GM04504 (cell line): Measurements from ENCODE around the gene ACMSD.
"Not testable (repeated sequence)": the region's sequence is repeated elsewhere in the genome, so short reads cannot be mapped to it uniquely, and the experiment has no call there.

Experiments used
- DNase-seq: peaks from one replicate; pipeline ENCODE4 v3.0.0-alpha.2; 2012; ENCODE audit warnings: low read depth

ACMSD gene

DNA sequence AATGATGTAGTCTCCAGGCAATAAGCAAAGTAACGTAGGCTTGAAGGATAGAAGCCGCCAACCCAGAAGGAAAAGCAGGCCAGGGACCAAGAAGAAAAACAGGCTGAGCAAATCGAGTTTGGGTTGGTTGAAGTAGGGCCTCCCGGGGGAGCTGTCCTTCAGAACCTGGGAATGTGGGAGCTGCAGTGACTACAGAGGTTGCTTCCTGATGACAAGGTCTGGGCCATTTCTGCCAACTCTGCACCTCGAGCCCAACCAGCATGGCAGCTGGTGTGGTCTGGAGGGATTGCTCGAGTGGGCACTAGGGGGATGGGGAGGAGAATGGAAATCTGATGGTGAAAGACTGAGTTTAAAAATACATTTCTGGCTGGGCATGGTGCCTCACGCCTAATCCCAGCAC, 14.1 kb downstream of the ACMSD start:
- no peak for DNase-seq

DNA sequence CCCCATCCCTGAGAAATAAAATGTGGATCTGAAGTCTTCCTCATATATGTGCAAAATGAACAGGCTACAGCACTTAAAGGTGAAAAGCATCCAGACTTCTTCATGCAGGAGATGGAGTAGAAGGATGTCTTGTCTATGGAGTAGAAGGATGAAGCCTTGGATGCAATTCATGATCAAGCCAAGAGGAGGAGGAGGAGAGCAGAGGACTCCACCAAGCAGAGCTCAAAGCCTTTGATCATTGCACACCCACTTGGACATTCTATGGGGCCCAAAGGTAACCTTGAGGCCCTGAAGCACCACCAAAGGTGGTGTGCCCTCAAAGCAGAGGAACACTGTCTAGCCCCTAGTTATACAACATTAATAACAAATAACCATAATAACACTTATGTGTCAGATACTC, 17.3 kb downstream of the ACMSD start:
- DNase-seq = no peak

DNA sequence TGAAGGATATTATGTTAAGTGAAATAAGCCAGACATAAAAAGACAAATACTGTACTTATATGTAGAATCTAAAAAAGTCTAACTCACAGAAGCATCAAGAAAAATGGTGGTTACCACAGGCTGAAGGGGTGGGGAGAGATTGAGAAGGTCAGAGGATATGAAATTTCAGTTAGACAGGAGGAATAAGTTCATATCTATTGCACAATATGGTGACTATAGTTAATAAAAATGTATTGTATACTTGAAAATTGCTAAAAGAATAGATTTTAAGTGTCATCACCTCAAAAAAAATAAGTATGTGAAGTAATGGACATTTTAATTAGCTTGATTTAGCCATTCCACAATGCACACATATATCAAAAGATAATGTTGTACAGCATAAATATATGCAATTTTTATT, 19.8 kb downstream of the ACMSD start:
- no peak for DNase-seq

DNA sequence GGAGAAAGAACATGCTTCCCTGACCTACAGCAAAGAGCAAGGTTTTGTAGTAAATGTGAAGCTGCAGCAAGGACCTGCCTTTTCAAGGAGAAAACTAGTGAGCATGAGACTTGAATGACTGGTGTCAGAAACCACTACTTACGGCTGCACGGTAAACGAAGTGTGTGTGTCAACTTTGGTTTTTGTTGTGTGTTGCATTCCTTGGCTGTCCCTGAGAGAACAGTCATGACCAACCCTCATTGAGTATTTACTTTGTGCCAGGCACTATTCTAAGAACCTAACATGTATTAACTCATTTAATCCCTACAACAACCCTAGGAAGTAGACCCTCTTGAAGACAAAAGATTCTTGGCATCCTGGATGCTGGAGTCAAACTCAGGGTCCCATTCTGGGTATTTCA, 22.8 kb downstream of the ACMSD start:
- no peak for DNase-seq

DNA sequence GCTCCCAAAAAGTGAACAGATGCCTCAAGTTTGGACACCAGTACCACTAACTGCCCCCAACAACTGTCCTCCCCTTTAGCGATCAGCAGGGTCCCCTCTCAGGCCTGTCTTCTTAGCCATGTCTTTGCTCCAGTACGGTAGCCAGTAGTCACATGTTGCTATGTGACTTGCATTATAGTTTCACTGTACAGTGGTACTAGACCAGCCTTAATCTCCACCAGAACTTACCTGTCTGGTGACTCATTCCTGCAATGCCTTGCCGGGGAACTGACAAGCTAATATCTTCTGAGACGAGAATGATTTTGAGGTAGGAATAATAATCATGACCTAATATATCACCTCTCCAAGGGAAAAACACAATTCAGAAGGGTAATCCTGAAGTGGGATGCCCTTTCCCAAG, 23.7 kb downstream of the ACMSD start:
- no peak for DNase-seq

DNA sequence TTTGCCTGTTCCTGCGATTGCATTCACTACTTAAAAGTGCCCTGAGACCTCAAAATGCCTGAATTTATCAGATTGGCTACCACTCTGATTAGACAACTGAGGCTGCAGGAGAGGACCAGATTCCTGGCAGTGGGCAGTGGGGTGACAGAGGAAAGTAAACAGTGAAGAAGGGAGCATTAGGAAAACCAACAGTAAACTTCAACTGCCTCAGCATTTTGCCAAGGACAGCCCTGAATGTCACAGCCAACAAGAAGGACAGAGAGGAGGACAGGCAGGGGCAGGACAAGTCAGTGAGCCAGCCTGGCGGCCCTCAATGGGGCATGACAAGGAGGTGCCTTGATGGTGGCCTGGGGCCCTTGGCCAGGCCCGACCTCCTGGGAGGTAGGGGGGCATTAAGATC, 24.3 kb downstream of the ACMSD start:
- DNase-seq = no peak

DNA sequence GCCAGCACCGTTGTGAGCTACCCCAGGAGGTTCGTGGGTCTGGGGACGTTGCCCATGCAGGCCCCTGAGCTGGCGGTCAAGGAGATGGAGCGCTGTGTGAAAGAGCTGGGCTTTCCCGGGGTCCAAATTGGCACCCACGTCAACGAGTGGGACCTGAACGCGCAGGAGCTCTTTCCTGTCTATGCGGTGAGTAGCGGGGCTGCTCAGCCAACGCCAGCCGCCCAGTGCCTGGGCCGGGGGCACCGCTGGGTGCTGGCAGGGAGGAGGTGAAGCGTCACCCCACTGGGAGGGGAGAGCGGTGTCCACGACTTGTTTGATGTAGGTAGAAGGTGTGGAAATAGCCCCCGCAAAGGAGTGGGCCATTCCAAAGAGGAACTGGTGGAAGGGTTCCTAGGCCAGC, 25.0 kb downstream of the ACMSD start:
- DNase-seq = no peak

DNA sequence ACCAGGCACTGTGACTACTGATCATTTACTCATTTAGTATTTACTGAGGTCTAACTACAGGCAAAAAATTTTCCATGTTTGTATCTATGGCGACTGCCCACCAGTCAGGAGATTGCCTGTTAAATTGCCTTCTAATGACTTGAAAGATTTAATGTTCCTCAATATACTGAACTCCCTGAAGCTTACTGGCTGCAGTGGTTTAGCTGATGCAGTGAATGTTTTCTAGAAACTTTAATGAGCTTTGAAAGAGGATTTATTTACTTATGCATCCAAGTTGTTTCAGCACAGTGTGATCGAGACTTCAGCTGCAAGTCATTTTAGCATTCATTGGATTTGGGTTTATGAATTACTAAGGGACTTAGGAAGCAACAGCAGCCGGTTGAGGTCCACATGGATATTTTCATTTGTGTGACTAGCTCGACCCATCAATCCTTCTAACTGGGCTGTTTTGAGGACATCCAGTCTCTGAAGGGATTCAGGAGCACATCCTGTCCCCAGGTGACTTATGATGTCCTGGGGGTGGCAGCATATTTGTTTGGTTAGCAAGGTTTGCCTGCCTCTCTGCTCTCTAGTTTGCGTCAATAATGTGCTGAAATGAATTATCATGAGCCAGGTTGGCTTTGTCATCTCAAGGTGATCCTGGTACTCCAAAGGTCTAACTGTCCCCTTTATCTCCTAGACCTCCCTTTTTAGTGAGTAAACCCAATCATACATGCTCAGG, 26.8 kb downstream of the ACMSD start:
- no peak for DNase-seq

DNA sequence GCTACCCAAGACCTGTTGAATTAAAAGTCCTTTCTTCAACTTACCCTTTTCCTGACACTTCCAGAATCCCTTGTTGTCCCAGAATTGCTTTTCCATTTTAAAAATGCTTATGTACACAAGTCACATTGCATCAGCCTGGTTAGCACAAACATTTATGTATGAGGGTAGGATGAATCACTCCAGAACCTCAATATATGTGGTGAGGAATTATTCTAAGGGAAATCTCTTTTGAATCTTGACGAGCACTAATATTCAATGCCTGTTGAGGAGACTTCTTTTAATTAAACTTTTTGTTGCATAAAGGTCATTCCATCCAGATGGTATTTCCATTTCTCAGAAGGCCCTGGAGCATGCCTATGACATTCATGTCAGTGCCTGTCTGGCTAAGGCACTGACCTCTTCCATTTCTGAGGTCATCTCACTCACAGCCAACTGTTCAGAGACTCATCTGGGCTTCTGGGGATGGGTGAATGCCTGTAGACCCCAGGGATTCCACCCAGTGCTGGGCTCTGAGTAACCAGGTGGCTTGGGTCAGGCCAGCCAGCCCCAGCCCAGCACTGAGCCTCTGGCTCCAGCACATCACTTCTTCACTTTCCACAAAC, 28.2 kb downstream of the ACMSD start:
- DNase-seq = no peak

DNA sequence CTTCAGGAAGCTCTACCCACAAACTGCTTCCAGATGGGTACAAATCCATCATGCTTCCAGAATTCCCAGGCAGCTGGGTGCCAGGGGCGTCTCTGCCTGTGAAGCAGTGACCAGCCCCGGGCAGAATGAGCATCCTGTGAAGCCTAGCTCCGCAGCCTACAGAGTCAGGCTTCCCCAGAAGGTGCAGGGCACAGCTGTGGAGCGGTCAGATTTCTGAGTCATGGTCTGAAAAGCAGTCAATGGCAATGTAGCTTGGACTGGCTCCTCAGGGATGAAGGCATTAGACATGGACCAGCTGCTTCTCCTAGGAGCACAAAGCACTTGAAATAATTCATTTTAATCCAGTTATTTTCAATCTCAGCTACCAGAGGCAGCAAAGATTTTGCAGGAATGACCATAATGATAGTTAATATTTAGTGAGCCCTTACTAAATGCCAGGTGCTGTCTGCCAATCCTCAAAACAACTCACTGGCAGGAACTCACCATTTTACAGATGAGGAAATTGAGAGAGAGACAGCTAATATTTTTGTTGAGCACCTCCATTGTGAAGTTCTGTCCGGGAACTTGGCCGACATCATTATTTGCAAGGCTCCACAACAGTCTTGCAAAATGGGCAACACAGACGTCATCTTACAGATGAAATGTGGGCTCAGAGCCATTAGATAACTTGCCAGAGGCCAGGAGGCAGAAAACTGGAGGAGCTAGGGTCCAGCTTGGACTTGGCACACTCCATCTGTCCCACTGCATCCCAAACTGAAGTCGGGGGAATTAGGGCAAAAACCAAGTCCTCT, 31.7 kb downstream of the ACMSD start:
- no peak for DNase-seq

DNA sequence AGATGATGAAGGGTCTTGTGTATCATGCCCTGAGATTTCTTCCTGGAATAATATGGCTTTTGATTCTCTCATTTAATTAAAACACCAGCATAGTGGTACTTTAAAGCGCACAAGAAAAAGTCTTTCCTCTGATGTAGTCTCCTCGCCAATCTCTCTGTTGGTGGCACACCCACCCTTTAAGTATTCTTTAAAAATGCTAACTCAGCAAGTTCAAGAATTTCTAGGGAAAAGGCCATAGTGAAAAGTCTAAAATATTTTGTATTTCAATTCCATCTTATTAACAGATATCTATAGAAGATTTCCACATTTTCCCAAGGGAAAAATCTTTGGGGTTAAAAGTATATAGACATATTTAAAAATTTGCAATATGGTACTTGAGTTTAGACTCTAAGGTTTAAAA, 34.7 kb downstream of the ACMSD start:
- DNase-seq = no peak

DNA sequence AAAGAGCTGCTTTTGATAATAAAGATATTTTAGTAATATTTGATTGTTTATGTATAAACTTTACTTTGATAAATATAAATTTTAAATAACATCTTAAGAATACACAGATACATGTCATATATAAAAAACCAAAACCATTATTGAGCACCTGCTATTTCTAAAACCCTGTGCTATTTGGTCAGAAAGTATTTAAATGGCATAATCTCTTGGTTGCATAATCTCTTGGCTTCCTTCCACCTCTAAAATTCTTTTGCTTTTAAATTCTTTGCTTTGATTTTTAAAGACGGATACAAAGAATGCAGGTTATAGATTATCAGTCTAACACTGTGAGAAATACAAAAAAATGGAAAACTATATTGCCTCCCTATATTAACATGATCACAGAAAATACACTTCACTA, 36.9 kb downstream of the ACMSD start:
- no peak for DNase-seq

DNA sequence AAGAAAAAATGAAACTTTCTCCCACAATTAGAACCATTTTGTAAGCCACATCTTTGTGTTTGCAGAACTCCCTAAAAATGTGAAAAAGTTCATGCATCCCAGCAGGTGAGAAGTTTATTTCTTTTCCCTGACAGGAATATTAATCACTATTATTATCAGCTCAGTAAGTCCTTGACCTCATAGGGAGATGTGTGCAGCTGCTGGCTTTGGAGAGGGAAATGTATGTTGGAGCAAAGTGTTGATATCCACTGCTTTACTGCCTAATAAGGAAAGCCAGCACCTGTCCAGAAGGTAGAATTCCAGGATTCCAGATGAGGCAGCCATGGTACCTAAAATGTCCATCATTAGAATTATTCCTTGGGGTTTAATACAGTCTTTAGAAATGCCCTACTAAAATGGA, 44.4 kb downstream of the ACMSD start:
- no peak for DNase-seq

DNA sequence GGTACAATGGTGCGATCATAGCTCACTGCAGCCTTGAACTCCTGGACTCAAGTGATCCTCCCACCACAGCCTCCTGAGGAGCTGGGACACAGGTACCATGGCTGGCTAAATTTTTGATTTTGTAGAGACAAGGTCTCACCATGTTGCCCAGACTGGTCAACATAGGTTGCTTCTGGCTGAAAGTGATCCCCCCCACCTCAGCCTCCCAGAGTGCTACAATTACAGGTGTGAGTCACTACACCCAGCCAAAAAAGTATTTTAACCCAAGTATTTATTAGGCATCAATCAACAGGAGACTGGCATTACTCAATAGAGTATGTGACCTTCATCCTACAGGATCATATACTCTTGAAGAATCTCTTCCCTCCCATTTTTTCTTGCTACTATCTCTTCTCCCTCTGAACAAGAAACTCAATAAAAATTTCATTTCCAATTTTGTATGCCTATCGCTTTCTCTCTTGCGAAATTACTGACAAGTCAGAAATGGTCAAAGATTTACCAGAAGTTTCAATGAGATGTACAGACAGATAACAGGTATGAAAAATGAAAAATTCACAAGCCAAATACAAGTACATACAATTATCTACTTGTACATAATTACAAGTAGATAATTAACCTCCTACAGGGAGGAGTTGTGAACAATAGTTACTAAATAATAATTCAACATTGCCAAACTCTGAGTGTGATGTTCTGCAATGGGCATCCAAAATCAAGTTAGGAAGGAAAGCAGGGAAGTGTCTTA, 45.3 kb downstream of the ACMSD start:
- DNase-seq = no peak

DNA sequence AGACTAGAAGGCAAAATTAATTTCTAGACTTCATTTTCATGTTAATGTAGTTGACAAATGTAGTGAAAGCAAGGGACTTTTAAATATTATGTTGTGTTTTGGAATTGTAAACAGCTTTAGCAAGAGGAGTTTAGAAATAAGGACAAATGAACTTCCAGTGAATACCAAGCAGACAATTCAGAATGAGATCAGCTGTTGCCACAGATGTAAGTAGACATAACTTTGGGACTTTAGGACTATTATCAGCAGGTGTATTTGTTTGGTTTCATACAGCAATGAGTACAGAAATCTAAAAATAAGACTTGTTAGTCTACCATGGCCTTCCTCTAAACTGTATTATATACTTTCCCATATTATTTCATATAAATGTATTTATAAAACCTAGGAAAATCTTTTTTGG, 46.0 kb downstream of the ACMSD start:
- no peak for DNase-seq

DNA sequence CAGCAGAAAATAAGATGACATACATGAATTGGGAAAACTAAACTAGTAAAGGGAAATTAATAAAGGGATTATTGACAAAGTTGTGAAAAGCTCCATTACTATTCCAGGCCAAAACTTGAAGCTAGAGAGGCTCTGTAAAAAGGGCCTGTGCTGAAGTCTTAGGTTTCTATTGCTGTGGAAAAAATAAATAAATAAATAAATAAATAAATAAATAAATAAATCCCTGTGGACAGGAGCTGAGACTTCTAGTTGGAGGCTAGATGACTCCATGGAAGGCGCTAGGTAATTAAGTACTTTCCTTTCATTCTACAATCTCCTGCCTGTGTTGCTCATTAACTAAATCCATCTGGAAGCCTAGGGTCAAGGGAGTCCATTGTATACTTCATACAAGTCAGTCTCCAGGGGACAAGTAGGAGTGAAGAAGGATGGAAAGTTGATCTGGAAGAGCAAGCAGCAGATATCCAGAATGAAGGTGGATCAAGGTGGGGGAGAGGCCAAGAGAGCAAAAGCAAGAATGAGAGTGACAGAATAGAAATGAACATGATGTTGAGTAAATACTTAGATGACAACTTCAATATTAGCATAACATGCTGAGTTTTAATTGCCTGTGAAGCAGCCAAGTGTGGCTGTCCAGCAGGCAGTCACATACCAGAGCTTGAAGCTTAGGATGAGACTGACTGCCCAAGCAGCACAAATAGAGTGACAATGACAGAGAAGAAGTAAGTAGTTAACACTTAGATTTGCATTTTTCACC, 54.0 kb downstream of the ACMSD start:
- DNase-seq = no peak

DNA sequence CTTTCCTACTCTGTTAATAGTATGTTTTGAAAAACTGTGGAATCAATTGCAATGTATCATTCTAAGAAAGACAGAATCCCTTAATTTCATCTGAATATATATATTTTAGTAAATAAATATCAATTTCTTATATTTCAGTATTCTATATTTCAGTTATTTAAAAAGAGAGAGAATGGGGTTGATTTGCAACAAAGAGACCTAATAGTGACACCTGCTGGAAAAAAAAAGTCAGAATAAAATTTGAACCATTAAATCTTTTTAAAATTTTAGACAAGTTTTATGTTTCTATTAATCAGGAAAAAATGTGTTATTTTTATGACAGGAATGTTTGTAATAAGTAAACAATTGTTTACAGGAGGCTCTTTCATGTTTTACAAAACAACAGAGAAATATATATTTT, 59.5 kb downstream of the ACMSD start:
- no peak for DNase-seq

DNA sequence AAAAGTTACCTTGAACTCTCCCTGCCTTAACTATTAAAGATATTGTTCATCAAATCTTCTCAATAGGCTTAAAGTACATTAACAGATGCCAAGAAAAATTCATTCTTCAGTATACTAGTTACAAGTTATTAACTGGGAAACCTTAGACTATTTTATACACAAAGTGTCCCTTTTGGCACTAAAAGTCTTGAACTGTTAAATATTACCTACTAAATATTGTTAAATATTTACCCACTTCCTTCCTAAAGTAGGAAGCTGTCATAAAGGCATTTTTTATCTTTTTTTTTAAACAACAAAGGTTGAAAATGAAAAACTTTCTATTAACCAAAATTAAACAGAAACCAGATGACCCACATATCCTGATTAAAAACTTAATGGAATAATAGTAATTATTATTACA, 60.8 kb downstream of the ACMSD start:
- DNase-seq = no peak

DNA sequence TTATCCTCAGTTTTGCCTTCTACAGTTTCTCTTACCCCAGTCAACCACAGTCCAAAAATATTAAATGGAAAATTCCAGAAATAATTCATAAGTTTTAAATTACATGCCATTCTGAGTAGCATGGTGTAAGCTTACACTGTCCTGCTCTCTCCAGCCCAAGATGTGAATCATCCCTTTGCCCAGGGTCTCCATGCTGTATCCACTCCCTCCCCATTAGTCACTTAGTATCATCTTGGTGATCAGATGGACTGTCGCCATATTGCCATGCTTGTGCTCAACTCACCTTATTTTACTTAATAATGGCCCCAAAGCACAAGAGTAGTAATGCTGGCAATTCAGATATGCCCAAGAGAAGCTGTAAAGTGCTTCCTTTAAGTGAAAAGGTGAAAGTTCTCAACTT, 61.7 kb downstream of the ACMSD start:
- DNase-seq = no peak

DNA sequence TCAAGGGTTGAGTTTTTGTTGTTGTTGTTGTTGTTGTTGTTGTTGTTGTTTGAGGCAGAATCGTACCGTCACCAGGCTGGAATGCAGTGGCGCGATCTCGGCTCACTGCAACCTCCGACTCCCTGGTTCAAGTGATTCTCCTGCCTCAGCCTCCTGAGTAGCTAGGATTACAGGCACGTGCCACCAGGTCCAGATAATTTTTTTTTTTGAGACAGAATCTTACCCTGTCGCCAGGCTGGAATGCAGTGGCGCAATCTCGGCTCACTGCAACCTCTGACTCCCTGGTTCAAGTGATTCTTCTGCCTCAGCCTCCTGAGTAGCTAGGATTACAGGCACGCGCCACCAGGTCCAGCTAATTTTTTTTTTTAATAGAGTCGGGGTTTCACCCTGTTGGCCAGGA, 65.3 kb downstream of the ACMSD start:
- DNase-seq = not testable (repeated sequence)

DNA sequence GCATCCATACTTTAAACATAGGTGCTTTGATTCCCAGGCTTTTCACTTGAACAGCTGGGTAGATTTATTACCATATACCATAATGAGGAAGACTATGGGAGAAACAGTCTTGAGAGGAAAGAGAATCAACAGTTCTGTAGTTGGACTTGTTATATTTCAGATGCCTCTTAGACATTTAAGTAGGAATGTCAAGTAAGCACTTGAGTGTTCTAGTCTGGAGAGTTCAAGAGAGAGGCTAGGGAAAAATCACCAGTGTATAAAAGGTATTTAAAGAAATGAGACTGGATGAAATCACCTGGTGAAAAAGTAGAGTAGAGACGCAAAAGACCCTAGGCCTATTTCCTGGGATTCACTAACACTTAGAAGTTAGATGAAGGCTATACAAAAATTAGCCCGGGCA, 66.8 kb downstream of the ACMSD start:
- no peak for DNase-seq

DNA sequence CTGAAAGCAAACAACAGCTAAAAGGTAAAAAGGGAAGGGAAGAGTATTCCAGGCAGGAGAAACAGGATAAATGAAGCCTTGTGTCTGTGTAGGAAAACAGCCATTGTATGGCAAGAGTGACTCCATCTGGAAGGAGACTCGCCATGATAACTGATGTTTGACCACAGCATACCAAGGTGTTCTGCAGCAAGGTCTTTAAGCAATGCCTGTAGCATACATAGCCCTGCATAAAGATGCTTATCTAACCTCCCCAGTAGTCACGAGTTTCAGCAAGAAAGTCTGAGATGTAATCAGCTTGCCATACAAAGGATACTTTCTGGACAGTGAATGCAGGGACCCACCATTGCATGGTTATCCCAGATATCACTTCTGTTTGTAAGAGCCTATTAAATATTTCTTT, 68.3 kb downstream of the ACMSD start:
- no peak for DNase-seq
